Lung (tissue), 12 donors: ENCODE measurements around the gene PDP2. TPM values are rescaled to one million over a fixed set of nuclear protein-coding genes. Genes with fewer than 3 reads are reported as not detected.
"Not testable (repeated sequence)": the region's sequence is repeated elsewhere in the genome, so short reads cannot be mapped to it uniquely, and the experiment has no call there.

ENCODE experiments used
- ATAC-seq: fragments of 200-7000 bp; cut with Tn5 transposase; one replicate; pipeline ENCODE4 v1.9.1; 2020; ENCODE audit warnings: moderate number of reproducible peaks; ENCODE audit not compliant: insufficient read depth, low FRiP score
- DNase-seq, 3 donors: peaks; one replicate each; pipeline ENCODE4 v3.0.0-alpha.2; 2013 to 2017
- H3K27ac ChIP-seq, 2 donors: one replicate each; pipeline ENCODE4 v1.5.1; 2013; ENCODE audit warnings: mild to moderate bottlenecking in 2 of 2, moderate library complexity in 2 of 2, control low read depth in 1 of 2, inconsistent platforms in 1 of 2, low read depth in 1 of 2, low read length in 1 of 2
- H3K27me3 ChIP-seq, 3 donors: one replicate each; pipeline ENCODE4 v1.5.1; 2013; ENCODE audit warnings: low read length in 2 of 3; ENCODE audit not compliant: control insufficient read depth in 3 of 3, insufficient read depth in 3 of 3
- H3K36me3 ChIP-seq, 4 donors: one replicate each; pipeline ENCODE4 v1.5.1; 2013; ENCODE audit warnings: low read length in 4 of 4, mild to moderate bottlenecking in 1 of 4, moderate library complexity in 1 of 4; ENCODE audit not compliant: control insufficient read depth in 4 of 4, insufficient read depth in 4 of 4
- H3K4me1 ChIP-seq, 5 donors: one replicate each; pipeline ENCODE4 v1.5.1; 2013; ENCODE audit warnings: low read length in 5 of 5, mild to moderate bottlenecking in 2 of 5, moderate library complexity in 1 of 5; ENCODE audit not compliant: control insufficient read depth in 5 of 5, insufficient read depth in 5 of 5
- H3K4me3 ChIP-seq: one replicate; pipeline ENCODE4 v1.5.1; 2013; ENCODE audit warnings: mild to moderate bottlenecking, control low read depth, moderate library complexity
- H3K9ac ChIP-seq, 2 donors: one replicate each; pipeline ENCODE4 v1.5.1; 2013; ENCODE audit warnings: low read length in 2 of 2, control low read depth in 1 of 2; ENCODE audit not compliant: insufficient read depth in 1 of 2
- H3K9me3 ChIP-seq, 4 donors: one replicate each; pipeline ENCODE4 v1.5.1; 2013; ENCODE audit warnings: low read length in 3 of 4, mild to moderate bottlenecking in 1 of 4, moderate library complexity in 1 of 4; ENCODE audit not compliant: control insufficient read depth in 4 of 4, insufficient read depth in 3 of 4
- whole genome bisulfite sequencing, 2 donors: extraction: QIAGEN DNeasy Blood & Tissue Kit; methylation state at CpG; one replicate each; pipeline ENCODE4 v1.1.7; 2013; 5-methylcytosine and 5-hydroxymethylcytosine counted together
- polyA plus RNA-seq, 2 donors: library from polyadenylated mRNA; stranded (reverse); fragments of 200-250 nt; gene quantifications; one replicate each; pipeline ENCODE4 v1.2.1, GENCODE V29; 2013
- total RNA-seq, 2 donors: library from RNA; depleted of rRNA in 1 of 2; stranded (reverse); fragments of >200 nt in 1 of 2; gene quantifications; one replicate each; pipeline ENCODE4 v1.2.1, GENCODE V29; 2014 to 2021
- TF ChIP-seq, protein P1 (sequence below): IDR thresholded peaks from 2 replicates; pipeline ENCODE4 v1.5.1; 2012; ENCODE audit warnings: mild to moderate bottlenecking; ENCODE audit errors: control extremely low read depth, extremely low read depth
- donor health status: control.
- donor health status: control.
- donor health status: Bipolar disorder and iron deficiency.
- donor health status: healthy.
- donor health status: DM: yes; HTN: yes; CAD: no.

The PDP2 gene
- total and polyA plus RNA-seq, 4 donors: 4.5 to 23.0 (median 13.1) TPM

- no peak overlapping the region for H3K4me3 ChIP-seq
- H3K36me3 ChIP-seq: no peaks in the 10 kb centered on the region
- H3K9me3 ChIP-seq: no peaks in the 10 kb centered on the region
- TF ChIP-seq, protein P1, sequence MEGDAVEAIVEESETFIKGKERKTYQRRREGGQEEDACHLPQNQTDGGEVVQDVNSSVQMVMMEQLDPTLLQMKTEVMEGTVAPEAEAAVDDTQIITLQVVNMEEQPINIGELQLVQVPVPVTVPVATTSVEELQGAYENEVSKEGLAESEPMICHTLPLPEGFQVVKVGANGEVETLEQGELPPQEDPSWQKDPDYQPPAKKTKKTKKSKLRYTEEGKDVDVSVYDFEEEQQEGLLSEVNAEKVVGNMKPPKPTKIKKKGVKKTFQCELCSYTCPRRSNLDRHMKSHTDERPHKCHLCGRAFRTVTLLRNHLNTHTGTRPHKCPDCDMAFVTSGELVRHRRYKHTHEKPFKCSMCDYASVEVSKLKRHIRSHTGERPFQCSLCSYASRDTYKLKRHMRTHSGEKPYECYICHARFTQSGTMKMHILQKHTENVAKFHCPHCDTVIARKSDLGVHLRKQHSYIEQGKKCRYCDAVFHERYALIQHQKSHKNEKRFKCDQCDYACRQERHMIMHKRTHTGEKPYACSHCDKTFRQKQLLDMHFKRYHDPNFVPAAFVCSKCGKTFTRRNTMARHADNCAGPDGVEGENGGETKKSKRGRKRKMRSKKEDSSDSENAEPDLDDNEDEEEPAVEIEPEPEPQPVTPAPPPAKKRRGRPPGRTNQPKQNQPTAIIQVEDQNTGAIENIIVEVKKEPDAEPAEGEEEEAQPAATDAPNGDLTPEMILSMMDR: no peak
- H3K27me3 ChIP-seq: no peaks in the 10 kb centered on the region
- ATAC-seq (no peak), DNase-seq (no peak)
- peaks cover 0 to 3% (median 2%) of the 10 kb centered on the region in 5 donors for H3K4me1 ChIP-seq
- H3K9ac ChIP-seq: no peak overlapping the region
- WGBS, 2 donors: 71 to 92% methylated on average over 2 of the region's 2 CpGs
- H3K27ac ChIP-seq: no peak overlapping the region
Observed at GRCh38 chr16:66894055-66894454, 13.7 kb downstream of the PDP2 start.

DNA sequence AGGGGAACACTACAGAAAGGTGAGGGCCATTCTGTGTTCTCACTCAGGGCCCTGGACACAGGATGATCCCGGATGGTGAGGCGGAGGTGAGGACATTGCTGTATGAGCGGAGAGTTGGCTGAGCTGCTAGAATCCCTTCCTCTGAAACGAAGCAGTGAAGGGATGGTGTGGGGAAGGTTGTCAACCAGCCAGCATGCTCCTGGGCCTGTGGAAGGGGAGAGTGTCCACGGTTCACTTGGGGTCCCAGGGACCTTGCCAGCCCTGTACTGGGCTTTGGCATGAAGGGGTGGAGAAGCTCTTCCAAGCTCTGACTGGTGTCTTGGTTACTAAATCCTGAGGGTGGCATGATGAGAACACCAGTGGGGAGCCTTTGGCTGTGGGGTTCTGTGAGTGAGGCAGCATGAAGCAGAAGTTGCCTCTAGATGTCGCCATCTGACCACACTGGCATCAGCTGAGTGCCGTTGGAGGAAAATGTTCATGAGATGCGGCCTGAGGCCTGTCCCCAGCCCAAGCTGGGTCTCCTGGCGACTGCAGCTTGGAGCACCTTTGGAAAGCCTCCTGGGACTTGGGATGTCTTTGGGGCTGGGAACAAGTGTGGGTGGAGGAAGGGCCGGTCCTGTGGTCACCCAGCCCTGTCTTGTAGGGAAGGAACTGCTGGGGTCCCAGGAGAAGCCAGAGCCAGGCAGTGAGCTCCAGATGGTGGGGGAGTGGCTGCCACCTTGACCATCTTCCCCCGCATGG is 14.8 kb downstream of the PDP2 start:
- peaks cover 0 to 14% (median 9%) of the 10 kb centered on the region in 5 donors for H3K4me1 ChIP-seq

GRCh38 chr16:66895689-66895979 is 15.3 kb downstream of the PDP2 start:
- TF ChIP-seq, protein P1: no peak
- Histone ChIP-seq H3K27ac (no peak overlapping the region), H3K9ac (no peak overlapping the region), H3K36me3 (no peaks in the 10 kb centered on the region), H3K27me3 (no peaks in the 10 kb centered on the region), H3K4me1 (peaks cover 0 to 19% (median 12%) of the 10 kb centered on the region in 5 donors), H3K9me3 (no peaks in the 10 kb centered on the region), H3K4me3 (no peak overlapping the region)
- DNase-seq (no peak), ATAC-seq (no peak)
- 92 to 94% methylated on average over 5 of the region's 5 CpGs for WGBS, 2 donors

More for the DNA sequence above, 14.8 kb downstream of the PDP2 start:
- ATAC-seq (peak; percentile 83), DNase-seq (peak; percentile 81 to 92 (median 85))
- TF ChIP-seq, protein P1: peak; percentile 79
- Histone ChIP-seq H3K9ac (no peak overlapping the region), H3K27me3 (no peaks in the 10 kb centered on the region), H3K36me3 (no peaks in the 10 kb centered on the region), H3K9me3 (no peaks in the 10 kb centered on the region), H3K27ac (no peak overlapping the region), H3K4me3 (no peak overlapping the region)
- WGBS, 2 donors: 47 to 48% methylated on average over 10 to 11 of the region's 11 CpGs

DNA sequence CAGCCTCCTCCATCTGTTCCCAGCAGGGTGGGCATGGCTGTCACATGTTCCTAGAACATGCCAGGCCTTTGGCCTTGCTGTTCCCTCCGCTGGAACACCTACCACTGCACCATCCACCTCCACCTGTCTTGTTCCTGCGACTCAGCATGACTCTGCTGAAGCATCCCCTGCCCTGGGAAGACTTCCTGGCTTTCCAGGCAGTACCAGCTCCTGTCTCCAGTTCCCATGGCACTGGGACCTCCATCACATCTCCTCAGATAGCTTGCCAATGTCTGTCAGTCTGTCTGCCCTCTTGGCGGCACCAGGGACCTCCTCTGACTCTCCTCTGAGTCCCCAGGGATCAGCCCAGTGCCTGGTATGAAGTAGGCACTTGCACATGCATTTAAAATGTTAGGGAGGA is 15.7 kb downstream of the PDP2 start:
- H3K36me3 ChIP-seq: no peaks in the 10 kb centered on the region
- peaks cover 0 to 21% (median 12%) of the 10 kb centered on the region in 5 donors for H3K4me1 ChIP-seq
- no peaks in the 10 kb centered on the region for H3K9me3 ChIP-seq
- H3K4me3 ChIP-seq: no peak overlapping the region
- DNase-seq (no peak), ATAC-seq (no peak)
- 94 to 98% methylated on average over 3 of the region's 3 CpGs for WGBS, 2 donors
- no peak overlapping the region for H3K27ac ChIP-seq
- H3K27me3 ChIP-seq: no peaks in the 10 kb centered on the region
- TF ChIP-seq, protein P1: no peak
- no peak overlapping the region for H3K9ac ChIP-seq

DNA sequence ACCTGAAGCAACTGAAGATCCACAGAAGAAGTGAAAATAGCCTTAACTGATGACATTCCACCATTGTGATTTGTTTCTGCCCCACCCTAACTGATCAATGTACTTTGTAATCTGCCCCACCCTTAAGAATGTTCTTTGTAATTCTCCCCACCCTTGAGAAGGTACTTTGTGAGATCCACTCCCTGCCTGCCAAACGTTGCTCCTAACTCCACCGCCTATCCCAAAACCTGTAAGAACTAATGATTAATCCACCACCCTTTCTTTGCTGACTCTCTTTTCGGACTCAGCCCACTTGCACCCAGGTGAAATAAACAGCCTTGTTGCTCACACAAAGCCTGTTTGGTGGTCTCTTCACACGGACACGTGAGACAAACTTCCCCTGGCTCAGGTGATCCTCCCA is 16.4 kb downstream of the PDP2 start:
- H3K9me3 ChIP-seq, H3K27ac ChIP-seq, H3K36me3 ChIP-seq, H3K4me3 ChIP-seq, ATAC-seq, H3K27me3 ChIP-seq, DNase-seq, H3K9ac ChIP-seq: not testable (repeated sequence)
- WGBS, 2 donors: 75 to 86% methylated on average over 5 of the region's 5 CpGs
- H3K4me1 ChIP-seq: peaks cover 0 to 28% (median 16%) of the 10 kb centered on the region in 5 donors
